GM19023 (cell line): Measurements from ENCODE around the gene CAMTA1.

Experiments
- ATAC-seq: cut with Tn5 transposase; IDR thresholded peaks from one replicate; pipeline ENCODE4 v1.9.1; 2021; ENCODE audit warnings: mild to moderate bottlenecking, moderate library complexity; ENCODE audit not compliant: unreplicated experiment

CAMTA1 gene

DNA sequence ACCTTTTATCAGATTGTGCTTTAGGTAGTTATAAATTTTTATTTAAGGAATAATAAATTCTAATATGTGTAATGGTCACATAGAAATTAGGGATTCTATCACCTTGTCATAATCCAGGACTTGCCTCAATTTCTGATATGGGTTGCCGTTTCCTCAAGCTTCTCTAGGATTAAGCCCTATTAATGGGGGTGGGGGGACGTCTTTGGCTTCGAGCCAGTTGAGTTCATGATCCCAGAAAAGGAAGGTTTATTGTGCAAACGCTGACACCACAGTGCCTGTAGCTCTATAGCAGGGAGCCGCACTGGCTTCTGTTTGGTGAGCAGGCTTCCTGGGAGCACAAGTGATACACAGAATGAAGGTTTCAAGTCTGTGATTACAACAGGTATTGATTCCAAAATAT lies 963.9 kb downstream of the CAMTA1 start:
- ATAC-seq = no peak

DNA sequence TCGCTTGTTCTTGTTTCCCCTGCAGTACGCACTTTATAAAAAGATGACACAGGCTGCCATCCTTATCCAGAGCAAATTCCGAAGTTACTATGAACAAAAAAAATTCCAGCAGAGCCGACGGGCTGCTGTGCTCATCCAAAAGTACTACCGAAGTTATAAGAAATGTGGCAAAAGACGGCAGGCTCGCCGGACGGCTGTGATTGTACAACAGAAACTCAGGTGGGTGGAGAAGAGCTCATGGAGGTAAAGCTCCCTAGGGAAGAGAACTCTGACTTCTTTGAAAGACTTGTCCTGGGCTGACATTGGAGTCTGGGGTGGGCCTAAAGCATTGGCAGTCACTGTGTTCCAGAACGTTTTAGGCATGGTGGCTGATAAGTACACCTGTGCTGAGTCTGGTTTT lies 965.9 kb downstream of the CAMTA1 start:
- no peak for ATAC-seq

DNA sequence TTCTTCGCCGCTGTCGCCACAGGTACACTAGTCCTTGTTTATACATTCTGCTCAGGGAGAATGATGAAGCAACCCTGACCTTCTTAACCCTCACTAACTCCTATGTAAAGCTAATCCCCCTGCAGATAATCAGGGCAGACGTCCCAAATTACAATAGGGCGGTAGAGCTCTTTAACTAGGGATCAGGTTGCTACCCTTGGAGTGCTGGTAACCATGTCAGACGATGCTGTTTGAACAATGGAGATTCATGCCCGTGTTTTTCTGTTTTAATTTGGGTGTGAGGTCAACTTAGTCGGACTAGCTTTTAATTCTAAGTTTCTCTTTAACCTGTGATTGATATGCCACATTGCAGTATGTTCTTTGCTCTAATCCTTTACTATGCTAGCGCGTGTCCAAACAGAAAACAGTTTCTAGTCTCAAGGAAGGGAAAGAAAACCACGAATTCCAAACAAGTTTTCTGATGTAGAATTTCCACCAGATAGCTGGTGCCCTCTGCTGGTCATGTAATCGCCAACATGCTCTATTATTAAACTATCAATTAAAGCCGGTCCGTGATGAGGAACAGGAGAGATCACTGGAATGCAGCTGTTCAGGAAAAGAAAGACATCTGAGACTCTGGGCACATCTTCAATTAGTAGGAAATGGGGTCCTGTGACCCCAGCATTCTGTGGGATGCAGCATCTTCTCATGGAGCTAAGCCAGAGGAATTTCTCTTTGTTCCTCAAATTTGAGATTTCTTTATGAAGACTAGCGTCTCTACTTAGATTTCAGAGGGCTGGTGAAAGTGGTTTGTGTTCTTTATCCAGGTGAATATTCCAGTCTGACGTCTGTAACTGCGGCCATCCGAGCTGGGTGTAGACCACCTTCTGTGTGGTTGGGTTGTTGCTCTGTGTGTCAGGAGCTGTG lies 967.5 kb downstream of the CAMTA1 start:
- ATAC-seq = no peak

DNA sequence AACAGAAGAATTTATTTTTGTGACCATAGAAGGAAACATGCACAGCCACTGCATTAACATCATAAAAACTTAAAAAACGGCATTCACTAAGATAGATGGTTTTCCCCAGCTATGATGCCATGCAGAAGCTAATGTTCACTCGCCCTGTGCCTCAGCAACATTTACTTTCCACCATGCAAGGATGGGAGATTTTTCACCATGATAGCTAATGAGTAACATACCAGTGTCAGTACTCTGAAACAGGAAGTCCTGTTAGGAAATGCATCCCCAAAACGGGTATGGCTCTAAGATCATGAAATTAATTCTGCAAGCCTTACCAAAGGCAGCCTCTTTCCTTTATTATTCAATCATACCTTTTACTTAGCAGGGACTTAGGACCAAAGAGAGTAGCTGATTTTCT lies 968.4 kb downstream of the CAMTA1 start:
- no peak for ATAC-seq

DNA sequence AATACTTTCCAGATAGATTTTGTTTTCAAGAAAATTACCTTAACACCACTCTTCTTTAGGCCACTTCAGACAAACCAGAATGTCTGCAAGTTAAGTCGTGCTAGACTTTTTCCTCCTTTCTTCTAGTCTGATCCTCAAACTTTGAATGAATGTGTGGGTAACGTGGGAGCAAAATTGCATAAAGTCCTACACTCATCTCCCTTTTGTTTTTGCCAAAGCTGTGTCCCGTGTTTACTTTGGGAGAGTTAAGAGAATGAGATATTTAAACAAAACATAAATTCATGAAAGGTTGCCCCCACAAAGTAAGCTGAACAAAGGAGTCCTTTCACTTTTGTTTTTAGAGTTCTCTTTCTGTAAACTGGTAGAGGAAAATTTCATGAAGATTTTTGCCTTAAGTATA lies 969.0 kb downstream of the CAMTA1 start:
- no peak for ATAC-seq

DNA sequence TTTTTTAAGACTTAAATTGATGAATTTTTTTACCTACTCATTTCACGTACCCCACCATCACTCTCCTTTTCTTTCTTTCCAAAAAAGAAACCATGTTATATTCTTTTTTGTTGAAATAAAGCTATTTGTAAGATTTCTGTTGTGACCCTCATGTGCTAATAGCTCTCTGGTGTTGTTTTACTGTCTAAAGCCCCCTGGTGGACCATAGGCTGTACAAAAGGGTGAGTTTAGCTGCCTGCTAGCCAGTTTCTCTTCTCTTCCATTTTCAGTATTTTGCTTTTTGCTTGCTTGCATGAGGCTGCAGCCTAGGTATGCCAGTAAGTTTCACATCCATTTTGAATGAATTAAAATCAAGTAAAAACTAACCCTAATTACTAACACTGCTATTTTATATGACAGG lies 970.2 kb downstream of the CAMTA1 start:
- ATAC-seq = no peak

DNA sequence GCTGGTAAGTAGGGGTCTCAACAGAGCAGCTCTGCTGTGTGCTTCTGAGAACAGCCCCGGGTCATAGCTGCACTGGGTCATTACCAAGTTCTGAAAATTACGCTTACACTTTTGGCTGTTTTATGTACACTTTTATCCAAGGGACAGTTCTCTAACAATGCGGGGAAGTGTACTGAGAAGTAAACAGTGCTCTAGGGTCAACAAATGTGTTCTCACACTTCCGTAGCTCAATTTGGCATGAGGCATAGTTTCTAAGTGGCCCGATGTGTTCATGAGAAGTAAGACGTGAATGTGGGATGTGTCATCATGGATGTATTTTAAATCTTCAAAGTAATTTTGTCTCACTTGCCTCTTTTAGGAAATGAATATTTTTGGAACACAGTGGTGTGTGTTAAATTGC lies 975.0 kb downstream of the CAMTA1 start:
- no peak for ATAC-seq

DNA sequence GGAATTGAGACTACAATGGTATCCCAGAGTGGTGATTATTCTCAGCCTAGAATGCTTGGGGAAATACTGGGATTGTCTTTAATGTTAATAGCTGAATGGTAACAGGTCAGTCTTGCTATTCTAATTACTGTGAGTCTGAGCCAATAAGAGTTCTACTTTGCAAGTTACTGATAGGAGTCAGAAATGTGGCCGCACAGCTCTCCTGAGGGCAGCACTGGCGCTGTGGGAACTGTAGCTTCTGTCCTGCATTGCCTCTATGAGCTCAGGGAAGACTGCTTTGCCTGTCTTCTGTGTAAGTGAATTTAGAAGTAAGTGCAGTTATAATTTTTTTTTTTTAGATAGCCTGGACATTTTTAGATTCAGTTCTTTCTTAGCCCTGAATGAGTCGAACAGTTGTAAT lies 975.8 kb downstream of the CAMTA1 start:
- ATAC-seq = no peak

DNA sequence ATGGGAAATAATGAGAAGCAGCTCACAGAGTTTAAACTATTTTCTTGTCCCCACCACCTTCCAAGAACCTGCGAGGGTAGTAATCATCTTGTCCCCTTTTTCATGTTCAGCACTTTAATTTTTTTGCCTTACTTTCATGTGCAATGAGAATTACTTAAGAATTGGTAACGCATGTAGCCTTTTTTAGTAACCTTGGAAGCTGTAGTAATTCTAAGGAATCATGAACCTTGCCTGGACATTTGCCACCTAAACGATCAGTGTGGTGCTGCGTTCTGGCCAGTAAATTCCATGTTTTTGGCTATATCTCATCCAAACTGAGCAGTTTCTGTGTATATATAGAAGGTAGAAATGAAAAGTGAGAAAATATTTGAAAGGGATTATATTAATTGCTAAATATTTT lies 981.9 kb downstream of the CAMTA1 start:
- no peak for ATAC-seq

DNA sequence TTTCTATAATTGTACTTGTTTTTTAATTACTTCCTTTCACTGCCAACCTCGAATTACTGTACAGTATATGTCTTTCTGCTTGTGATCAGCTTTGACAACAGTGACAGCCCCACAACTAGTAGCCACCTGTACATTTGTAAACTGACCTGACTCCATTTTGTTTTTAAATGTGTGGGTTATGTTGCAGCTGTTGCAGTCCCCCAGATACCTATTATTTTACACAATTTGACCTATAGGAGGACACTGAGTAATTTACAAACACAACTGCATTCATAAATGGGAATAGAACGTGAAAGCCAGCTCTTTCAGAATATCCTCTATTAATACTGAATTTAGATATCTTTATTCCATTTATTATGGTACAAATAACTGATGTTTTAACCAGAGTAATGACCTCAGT lies 983.3 kb downstream of the CAMTA1 start:
- ATAC-seq = no peak

DNA sequence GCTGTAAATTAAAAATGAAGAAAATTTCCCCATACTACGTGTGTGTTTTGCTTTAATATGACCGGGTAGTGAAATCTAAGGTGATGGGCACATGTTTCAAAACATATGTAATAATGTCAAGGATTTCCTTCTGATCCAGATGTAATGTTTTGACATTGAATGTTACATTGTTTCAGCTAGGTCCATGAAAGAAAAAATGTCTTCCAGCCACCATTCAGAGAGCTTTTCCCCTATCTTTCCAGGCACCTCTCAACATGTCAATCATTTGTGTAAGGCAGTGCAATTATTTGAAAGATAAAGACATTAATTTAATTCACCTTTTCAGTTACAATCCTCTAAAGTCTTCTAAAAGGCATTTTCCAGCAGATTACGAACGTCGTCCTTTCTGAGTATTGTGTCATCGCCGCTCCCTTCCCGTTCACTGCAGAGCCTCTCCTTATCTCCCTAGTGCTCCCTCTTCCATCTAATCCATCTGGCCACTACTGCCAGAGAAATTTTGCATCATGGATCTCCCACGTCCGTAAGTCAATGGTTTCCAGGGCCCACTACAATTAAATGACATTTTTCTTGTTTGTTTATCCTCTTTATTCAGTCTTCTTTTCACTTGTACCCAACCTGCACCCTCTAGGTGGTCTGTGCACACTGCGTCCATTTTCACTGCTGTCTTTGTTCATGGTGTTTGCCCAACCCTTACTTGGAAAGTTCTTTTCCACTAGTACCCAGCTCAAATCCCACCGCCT lies 984.6 kb downstream of the CAMTA1 start:
- no peak for ATAC-seq

DNA sequence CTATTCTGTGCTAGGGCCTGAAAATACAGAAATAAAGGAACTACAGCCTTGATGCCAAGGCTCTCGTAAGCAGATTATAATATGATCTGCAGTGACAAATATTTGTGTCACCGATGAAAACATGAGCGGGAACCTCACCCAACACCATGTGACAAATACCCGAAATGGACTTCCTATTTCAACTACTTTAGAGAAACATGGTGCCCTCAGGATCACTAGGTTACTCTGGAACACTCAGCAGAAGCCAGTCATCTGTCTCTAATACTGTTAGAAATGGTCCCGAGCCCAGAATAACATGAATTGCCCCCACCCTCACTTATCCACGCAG lies 985.4 kb downstream of the CAMTA1 start:
- ATAC-seq = no peak

DNA sequence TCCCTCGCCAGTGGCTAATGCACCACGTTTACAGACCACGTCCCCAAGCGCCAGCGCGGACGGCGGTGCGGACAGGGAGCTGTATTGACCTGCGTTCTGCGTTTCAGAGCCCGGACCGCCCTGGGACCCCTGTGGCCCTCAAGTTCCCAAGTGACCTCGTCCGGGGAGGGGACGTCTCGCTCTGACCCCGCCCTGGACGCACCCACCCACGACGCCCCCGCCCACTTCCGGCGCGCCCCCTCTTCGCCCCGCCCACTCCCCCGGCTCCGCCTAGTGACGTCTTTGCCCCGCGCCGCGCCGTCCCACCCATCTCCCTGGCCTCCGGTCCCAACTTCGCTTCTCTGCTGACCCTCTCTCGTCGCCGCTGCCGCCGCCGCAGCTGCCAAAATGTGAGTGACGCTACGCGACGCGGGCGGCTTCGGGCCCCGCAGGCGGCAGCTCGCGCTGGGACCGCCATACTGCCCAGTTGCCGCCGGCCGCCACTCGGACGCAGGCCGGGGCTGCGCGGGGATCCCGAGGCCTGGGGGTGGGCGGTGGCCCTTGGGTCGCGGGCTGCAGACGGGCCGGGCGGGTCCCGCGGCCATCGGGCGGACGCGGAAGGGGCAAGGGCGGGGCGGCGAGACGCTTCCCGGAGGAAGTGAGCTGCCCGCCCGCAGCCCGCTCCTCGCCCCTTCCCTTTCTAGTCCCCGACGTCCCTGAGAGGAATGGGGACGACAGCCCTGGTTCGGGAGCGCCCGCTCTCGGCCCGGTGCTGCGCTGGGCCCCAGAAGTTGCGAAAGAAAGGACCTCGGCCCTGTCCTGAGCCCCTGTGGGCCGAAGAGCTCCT lies 986.0 kb downstream of the CAMTA1 start, which contains the start of gene VAMP3:
Gene VAMP3, plus strand, starts transcription at position 300 of the 826 bp plus-strand sequence. Its CDS starts 88 bp downstream, at position 388.
- peak; percentile 81 for ATAC-seq

DNA sequence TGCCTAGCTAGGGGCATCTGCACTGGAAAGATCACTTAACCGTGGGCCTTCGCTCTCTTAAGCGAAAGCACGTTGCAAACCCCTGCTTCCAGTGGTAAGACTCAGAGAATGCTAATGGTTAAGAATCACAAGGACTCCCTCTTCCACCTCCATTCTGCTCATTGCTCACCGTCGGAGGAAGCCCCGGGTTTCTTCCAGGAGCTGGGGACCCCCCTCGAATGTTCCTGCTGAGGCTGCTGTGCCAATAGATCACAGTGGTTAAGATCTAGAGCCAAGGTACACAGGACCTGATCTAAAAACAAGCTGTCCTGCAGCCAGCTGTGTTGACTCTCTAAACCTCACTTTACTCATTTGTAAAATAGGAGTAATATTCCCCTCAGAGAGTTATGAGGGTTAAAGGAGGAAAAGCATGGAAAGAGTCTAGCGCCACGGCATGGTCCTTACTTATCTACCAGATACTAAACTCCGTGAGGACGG lies 986.6 kb downstream of the CAMTA1 start:
- ATAC-seq = no peak

DNA sequence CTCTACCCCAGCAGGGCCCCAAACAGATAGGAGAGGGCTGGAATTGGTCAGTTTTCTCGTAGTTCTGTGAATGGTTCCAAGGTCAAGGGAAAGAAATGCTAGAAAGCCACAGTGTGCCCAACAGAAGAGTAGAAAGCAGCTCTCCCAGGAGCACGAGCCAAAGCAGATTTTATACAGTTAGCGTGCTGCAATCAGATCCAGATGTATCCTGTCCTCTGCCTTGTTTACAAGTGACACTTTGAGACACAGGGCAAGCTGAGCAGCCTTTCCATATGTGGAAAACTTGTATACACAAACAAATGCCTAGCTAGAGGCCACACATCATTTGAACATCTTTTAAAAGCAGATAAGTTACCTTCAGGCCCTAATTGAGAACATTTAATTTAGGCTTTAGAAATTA lies 992.3 kb downstream of the CAMTA1 start:
- ATAC-seq = no peak

DNA sequence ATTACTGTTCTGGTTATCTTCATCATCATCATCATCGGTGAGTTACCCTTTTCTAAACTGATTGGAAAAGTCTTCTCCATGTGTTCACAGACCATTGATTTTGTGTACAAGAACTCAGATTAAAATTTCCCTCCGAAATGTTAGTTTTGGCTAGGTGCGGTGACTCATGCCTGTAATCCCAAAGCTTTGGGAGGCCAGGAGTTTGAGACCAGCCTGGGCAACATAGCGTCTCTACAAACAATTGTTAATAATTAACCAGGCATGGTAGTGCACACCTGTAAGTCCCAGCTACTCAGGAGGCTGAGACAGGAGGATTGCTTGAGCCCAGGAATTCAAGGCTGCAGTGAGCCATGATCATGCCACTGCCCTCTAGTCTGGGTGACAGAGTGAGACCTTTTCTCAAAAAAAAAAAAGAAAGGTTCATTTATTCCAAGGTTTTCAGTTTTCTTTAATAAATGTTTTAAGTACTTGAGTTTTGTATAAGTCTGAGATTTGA lies 992.9 kb downstream of the CAMTA1 start:
- ATAC-seq = no peak

DNA sequence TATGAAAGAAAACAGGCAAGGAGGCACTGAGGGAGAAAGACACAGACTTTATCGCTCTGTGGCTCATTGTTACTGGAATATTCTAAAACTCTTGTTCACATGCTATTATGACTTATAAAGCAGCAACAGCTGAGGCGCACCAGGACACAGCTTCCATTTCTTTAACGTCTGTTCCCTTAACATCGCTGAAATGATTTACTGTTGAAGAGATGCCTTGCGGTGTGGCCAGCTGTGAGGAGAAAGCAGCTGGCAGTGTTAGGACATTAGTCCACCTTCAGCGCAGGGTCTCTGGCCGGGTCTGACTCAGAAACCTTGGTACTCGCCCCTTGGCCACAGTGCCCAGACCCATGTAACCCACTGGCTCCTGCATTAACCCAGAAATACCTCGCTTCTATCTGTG lies 995.7 kb downstream of the CAMTA1 start:
- ATAC-seq = no peak

DNA sequence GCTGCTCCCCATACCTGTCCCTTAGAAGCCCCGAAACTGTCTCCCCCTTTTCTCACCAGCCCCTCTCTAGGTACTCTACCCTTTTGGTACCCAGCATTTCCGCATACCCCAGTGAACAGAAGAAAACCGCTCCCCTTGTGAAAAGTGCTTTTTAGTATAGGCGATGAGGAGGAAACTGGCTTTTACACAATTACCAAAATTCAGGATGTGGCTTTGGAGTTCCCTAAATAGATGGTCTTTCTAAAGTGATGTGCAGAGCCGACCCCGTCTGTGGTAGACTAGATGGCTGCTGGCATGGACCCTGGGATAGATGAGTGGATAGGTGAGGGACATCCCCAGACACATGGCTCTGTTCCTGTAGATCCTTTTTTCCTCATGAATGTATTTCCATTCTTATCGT lies 996.2 kb downstream of the CAMTA1 start:
- no peak for ATAC-seq

DNA sequence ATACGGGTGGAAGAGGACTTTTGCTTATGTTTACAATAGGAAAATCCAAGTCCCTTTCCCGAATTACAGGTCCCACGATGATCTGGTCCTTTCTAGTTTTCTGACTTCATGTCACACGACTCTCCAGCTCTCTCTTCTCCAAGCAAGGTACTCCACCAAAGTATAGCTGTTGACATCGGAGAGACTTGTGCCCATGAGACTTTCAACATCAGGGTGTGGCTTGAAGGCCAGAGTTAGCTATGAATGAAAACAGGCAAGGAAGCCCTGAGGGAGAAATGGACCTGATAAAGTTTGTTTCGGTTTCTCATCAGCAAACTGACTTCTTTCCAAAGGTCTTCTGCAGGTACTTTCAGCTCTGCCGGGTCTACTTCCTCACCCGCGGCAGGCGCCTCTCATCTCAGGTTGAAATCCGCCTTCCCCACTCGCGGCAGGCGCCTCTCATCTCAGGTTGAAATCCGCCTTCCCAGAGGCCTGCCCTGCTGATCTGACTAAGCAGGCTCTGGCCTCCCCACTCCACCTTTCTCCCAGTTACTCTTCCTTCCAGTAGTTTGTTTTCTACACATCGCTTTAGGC lies 996.8 kb downstream of the CAMTA1 start:
- ATAC-seq = no peak

DNA sequence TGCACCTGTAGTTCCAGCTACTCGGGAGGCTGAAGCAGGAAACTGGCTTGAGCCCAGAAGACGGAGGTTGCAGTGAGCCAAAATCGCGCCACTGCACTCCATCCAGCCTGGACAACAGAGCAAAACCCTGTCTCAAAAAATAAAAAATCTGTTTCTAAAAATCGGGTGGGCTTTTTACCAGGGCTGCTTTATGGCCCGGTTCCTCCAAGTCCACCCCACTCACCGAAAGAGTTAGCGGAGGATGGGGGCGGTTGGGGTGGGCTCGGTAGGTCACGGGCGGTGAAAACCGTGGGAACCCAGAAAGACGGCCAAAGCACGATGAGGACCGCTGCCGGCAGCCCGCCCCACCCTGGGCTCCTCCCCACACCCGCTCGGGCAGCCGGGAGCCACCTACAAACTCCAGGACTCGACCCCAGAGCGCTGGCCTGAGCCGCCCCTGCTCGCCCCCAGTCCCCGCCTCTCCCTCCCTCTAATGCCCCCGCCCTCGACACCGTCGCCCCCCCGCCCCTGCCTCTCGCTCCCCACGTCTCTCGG lies 998.0 kb downstream of the CAMTA1 start:
- ATAC-seq = no peak
